Fibroblast of skin of right quadriceps (primary cell): Measurements from ENCODE around the gene RPTOR.
"Not testable (repeated sequence)": the region's sequence is repeated elsewhere in the genome, so short reads cannot be mapped to it uniquely, and the experiment has no call there.

Experiments used
- DNase-seq: peaks from one replicate; pipeline ENCODE4 v3.0.0-alpha.2; 2013

The RPTOR gene

GRCh38 chr17:80871341-80871740, 326.7 kb downstream of the RPTOR start:
- DNase-seq = no peak

GRCh38 chr17:80872001-80872500, 327.4 kb downstream of the RPTOR start:
- DNase-seq = no peak

GRCh38 chr17:80872501-80873306, 328.1 kb downstream of the RPTOR start:
- no peak for DNase-seq

GRCh38 chr17:80873307-80873951, 328.8 kb downstream of the RPTOR start:
- DNase-seq = no peak

- DNase-seq = no peak
These were observed 330.3 kb downstream of the RPTOR start for GRCh38 chr17:80874866-80875445.

GRCh38 chr17:80875480-80875995, 330.9 kb downstream of the RPTOR start:
- DNase-seq = not testable (repeated sequence)

- DNase-seq = not testable (repeated sequence)
These were observed 331.9 kb downstream of the RPTOR start for GRCh38 chr17:80876456-80876949.

GRCh38 chr17:80876950-80877728, 332.5 kb downstream of the RPTOR start:
- DNase-seq = no peak

- no peak for DNase-seq
These were observed 333.2 kb downstream of the RPTOR start for GRCh38 chr17:80877729-80878303.

- DNase-seq = no peak
These were observed 334.5 kb downstream of the RPTOR start for GRCh38 chr17:80878876-80879722.

- DNase-seq = no peak
These were observed 335.3 kb downstream of the RPTOR start for GRCh38 chr17:80879723-80880647.

GRCh38 chr17:80880648-80880985, 336.0 kb downstream of the RPTOR start:
- no peak for DNase-seq

- no peak for DNase-seq
These were observed 336.7 kb downstream of the RPTOR start for GRCh38 chr17:80881306-80881705.

- no peak for DNase-seq
These were observed 337.7 kb downstream of the RPTOR start for GRCh38 chr17:80882323-80882722.

- no peak for DNase-seq
These were observed 338.5 kb downstream of the RPTOR start for GRCh38 chr17:80882926-80883685.

GRCh38 chr17:80883831-80884735, 339.4 kb downstream of the RPTOR start:
- DNase-seq = no peak

GRCh38 chr17:80884811-80885210, 340.2 kb downstream of the RPTOR start:
- no peak for DNase-seq

- no peak for DNase-seq
These were observed 341.4 kb downstream of the RPTOR start for GRCh38 chr17:80885947-80886582.
